Measurements from ENCODE around the gene KHDC1. TPM values are rescaled to one million over a fixed set of nuclear protein-coding genes. Genes with fewer than 3 reads are reported as not detected.
"Not testable (repeated sequence)": the region's sequence is repeated elsewhere in the genome, so short reads cannot be mapped to it uniquely, and the experiment has no call there.

The KHDC1 gene
- 1.5 and 2.5 TPM in 2 replicates for polyA plus RNA-seq
- polyA minus RNA-seq: 0.97 TPM in 1 of 2 replicates, not detected in the other

DNA sequence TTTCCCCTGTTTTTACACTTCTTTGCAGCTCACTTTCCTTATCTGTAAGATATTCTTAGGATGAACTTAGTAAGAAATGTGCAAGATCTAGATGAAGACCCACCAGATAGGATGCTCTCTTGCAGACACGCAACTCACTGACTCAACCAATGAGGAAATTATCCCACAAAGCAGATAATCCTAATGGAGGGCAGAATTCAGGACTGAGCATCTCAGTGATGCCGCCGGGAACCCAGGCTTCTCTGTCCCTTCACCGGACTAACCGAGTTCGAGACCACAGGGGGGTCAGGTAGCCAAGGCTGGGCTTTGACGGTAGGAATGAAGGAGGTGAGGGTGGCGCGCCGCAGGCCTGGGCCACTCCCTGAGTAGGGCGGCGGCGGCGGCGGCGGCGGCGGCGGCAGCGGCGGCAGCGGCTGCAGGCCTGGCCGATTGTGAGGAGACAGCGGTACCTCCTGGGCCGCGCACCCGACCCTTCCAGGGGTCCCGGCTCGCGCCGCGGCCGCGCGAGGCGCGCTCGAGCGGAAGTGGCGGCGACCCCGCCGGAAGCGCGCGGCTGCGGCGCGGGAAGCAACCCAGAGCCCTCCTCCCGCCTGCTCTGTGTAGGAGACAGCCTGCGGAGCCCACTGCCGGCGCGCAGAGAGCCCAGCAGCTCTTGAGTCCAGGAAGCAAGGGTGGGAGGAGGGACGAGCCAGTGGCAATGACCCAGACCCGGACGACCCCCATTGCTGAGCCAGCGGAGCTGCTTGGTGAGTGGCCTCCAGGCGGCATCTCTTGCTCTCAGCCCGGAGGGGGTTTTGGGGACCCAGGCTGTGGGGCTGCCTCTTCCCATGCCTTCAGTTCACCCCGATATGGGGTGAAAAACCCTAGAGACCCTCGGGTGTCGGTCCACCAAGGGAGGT, at the start of gene KHDC1:
Gene KHDC1, minus strand, starts transcription at position 526 of the 899 bp plus-strand sequence. CDS start 20,679 bp downstream, outside the sequence.
- Histone ChIP-seq H3K79me2 (replicated peaks; ENCODE audit: insufficient read depth, low read length) (no peaks in the 10 kb centered on the region), H4K20me1 (ENCODE audit: insufficient read depth) (no peaks in the 10 kb centered on the region), H3K9me3 (ENCODE audit: low read length) (no peaks in the 10 kb centered on the region), H3K27ac (ENCODE audit: low read length) (peak within 1 kb of the TSS; percentile 28), H3K27me3 (ENCODE audit: insufficient read depth, low read depth, low read length) (no peaks in the 10 kb centered on the region), H3K9me2 (ENCODE audit: insufficient read depth, low read length) (no peaks in the 10 kb centered on the region), H3K4me2 (ENCODE audit: low read length) (peak within 1 kb of the TSS; percentile 39), H3K4me3 (ENCODE audit: low read length) (peak within 1 kb of the TSS; percentile 73), H3F3A (ENCODE audit: insufficient read depth, low read length, poor library complexity, severe bottlenecking) (no peaks in the 10 kb centered on the region), H2AFZ (ENCODE audit: low read depth, low read length) (peak within 1 kb of the TSS; percentile 56), H3K9ac (ENCODE audit: low read length) (peak within 1 kb of the TSS; percentile 67), H3K36me3 (ENCODE audit: insufficient read depth, low read length) (no peaks in the 10 kb centered on the region)
- peak; percentile 24 for TF ChIP-seq RAD21 (conservative IDR thresholded peaks at IDR 0.05)
- no peak for TF ChIP-seq MXI1 (conservative IDR thresholded peaks at IDR 0.05; ENCODE audit: poor library complexity, severe bottlenecking)
- no peak for TF ChIP-seq REST (IDR thresholded peaks at IDR 0.05; ENCODE audit: borderline replicate concordance)
- TF ChIP-seq EZH2 (IDR thresholded peaks at IDR 0.05; ENCODE audit: borderline replicate concordance, insufficient read depth, low read length, poor library complexity, severe bottlenecking): no peak
- peak; percentile 47 for TF ChIP-seq POLR2AphosphoS5 (IDR thresholded peaks at IDR 0.05)
- TF ChIP-seq SMC3 (conservative IDR thresholded peaks at IDR 0.05; ENCODE audit: poor library complexity): no peak
- peak; percentile 23 for TF ChIP-seq EP300 (conservative IDR thresholded peaks at IDR 0.05; ENCODE audit: poor library complexity, severe bottlenecking)
- TF ChIP-seq TAF1 (IDR thresholded peaks at IDR 0.05; ENCODE audit: low read depth): no peak
- TF ChIP-seq, protein P1, sequence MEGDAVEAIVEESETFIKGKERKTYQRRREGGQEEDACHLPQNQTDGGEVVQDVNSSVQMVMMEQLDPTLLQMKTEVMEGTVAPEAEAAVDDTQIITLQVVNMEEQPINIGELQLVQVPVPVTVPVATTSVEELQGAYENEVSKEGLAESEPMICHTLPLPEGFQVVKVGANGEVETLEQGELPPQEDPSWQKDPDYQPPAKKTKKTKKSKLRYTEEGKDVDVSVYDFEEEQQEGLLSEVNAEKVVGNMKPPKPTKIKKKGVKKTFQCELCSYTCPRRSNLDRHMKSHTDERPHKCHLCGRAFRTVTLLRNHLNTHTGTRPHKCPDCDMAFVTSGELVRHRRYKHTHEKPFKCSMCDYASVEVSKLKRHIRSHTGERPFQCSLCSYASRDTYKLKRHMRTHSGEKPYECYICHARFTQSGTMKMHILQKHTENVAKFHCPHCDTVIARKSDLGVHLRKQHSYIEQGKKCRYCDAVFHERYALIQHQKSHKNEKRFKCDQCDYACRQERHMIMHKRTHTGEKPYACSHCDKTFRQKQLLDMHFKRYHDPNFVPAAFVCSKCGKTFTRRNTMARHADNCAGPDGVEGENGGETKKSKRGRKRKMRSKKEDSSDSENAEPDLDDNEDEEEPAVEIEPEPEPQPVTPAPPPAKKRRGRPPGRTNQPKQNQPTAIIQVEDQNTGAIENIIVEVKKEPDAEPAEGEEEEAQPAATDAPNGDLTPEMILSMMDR (IDR thresholded peaks at IDR 0.05; ENCODE audit: poor library complexity, severe bottlenecking): peak; percentile 36

DNA sequence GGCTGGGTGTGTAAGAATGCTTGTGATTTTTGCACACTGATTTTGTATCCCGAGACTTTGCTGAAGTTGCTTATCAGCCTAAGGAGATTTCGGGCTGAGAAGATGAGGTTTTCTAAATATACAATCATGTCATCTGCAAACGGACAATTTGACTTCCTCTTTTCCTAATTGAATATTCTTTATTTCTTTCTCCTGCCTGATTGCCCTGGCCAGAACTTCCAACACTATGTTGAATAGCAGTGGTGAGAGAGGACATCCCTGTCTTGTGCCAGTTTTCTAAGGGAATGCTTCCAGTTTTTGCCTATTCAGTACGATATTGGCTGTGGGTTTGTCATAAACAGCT, 47.5 kb upstream of the KHDC1 start:
- H2AFZ ChIP-seq (ENCODE audit: low read depth, low read length); H3K27me3 ChIP-seq (ENCODE audit: insufficient read depth, low read depth, low read length); H3K4me2 ChIP-seq (ENCODE audit: low read length); H3K9me3 ChIP-seq (ENCODE audit: low read length); H3K27ac ChIP-seq (ENCODE audit: low read length); H3K9ac ChIP-seq (ENCODE audit: low read length); H3K9me2 ChIP-seq (ENCODE audit: insufficient read depth, low read length); H3K36me3 ChIP-seq (ENCODE audit: insufficient read depth, low read length); H3F3A ChIP-seq (ENCODE audit: insufficient read depth, low read length, poor library complexity, severe bottlenecking); H3K79me2 ChIP-seq (replicated peaks; ENCODE audit: insufficient read depth, low read length); H4K20me1 ChIP-seq (ENCODE audit: insufficient read depth): not testable (repeated sequence)
- peak overlapping the region; percentile 54 for H3K4me3 ChIP-seq (ENCODE audit: low read length)

Measured in neural cell (in vitro differentiated cells).